Endothelial cell of umbilical vein (primary cell): ENCODE results near the gene PRKAG2. TPM values are rescaled to one million over a fixed set of nuclear protein-coding genes. Genes with fewer than 3 reads are reported as not detected.

Experiments used
- BruUV-seq: library from RNA; stranded (reverse); fragments of 400-500 nt; replicated peaks from 2 replicates; lab custom pipeline; 2021; lab: Mats Ljungman, UMichigan
- CTCF ChIA-PET: fragments of 300-600, 350-600 bp; sonication (Branson Sonifier 250); formaldehyde crosslinking; loops from one replicate; lab custom pipeline; 2021; ENCODE audit warnings: antibody characterized with exemption, inconsistent platforms; lab: Charles Lee
- POLR2A ChIA-PET: fragments of 300-600, 350-600 bp; sonication (Branson Sonifier 250); formaldehyde crosslinking; loops from one replicate; lab custom pipeline; 2021; ENCODE audit warnings: antibody characterized with exemption, inconsistent platforms; lab: Charles Lee
- DNase-seq: peaks from one replicate; pipeline ENCODE4 v3.0.0-alpha.2; 2011; ENCODE audit warnings: low read depth, low spot score
- FAIRE-seq: peaks from 2 replicates; lab custom pipeline; 2011; peaks lifted over from hg19 to GRCh38; lab: Jason Lieb, UNC
- H2AFZ ChIP-seq: 2 replicates; pipeline ENCODE4 v1.6.0; 2012; ENCODE audit warnings: low read depth, low read length, control low read depth, inconsistent platforms
- H3K27ac ChIP-seq: 2 replicates; pipeline ENCODE4 v1.5.1; 2011; ENCODE audit warnings: low read depth, mild to moderate bottlenecking, control low read depth, low read length, moderate library complexity; ENCODE audit not compliant: insufficient read depth
- H3K27me3 ChIP-seq, 2 experiments: 2 replicates each; pipeline versions ENCODE4 v1.6.0 to v1.6.1; 2011; ENCODE audit warnings: low read length in 2 of 2, mixed read lengths in 1 of 2; ENCODE audit not compliant: control insufficient read depth in 2 of 2, insufficient read depth in 2 of 2
- H3K36me3 ChIP-seq, 2 experiments: 2 replicates in 1 of 2; 3 replicates in 1 of 2; pipeline ENCODE4 v1.5.1; 2011; ENCODE audit warnings: low read length in 2 of 2, mild to moderate bottlenecking in 1 of 2, moderate library complexity in 1 of 2; ENCODE audit not compliant: control insufficient read depth in 2 of 2, insufficient read depth in 2 of 2; ENCODE audit errors: extremely low read depth in 1 of 2
- H3K4me1 ChIP-seq: 3 replicates; pipeline ENCODE4 v1.5.1; 2011; ENCODE audit warnings: mild to moderate bottlenecking, low read length; ENCODE audit not compliant: control insufficient read depth, insufficient read depth; ENCODE audit errors: extremely low read depth
- H3K4me2 ChIP-seq: 2 replicates; pipeline ENCODE4 v1.6.1; 2011; ENCODE audit warnings: low read length, control low read depth, mixed read lengths; ENCODE audit not compliant: insufficient read depth
- H3K4me3 ChIP-seq, 3 experiments: fragments of 200-600 bp in 1 of 3; sonication (generic), shearing (Covaris generic) in 1 of 3; replicated peaks in 1 of 3; 2 replicates each; pipeline ENCODE4 v1.5.1; 2011 to 2016; ENCODE audit warnings: control low read depth in 3 of 3, low read length in 3 of 3, mild to moderate bottlenecking in 2 of 3, inconsistent platforms in 1 of 3, low read depth in 1 of 3, moderate library complexity in 1 of 3; ENCODE audit not compliant: insufficient read depth in 1 of 3
- H3K79me2 ChIP-seq: 2 replicates; pipeline ENCODE4 v1.6.0; 2012; ENCODE audit warnings: low read length, inconsistent platforms; ENCODE audit not compliant: control insufficient read depth, insufficient read depth
- H3K9ac ChIP-seq: replicated peaks from 2 replicates; pipeline ENCODE3; 2011; ENCODE audit warnings: low read length, control low read depth; ENCODE audit not compliant: insufficient read depth; ENCODE audit errors: extremely low read depth
- H3K9me1 ChIP-seq: replicated peaks from 3 replicates; pipeline ENCODE4 v1.6.0; 2011; ENCODE audit warnings: mild to moderate bottlenecking, low read length; ENCODE audit not compliant: control insufficient read depth, insufficient read depth; ENCODE audit errors: extremely low read depth
- H3K9me3 ChIP-seq: replicated peaks from 2 replicates; pipeline ENCODE4 v1.5.1; 2012; ENCODE audit warnings: low read length, inconsistent platforms; ENCODE audit not compliant: control insufficient read depth, insufficient read depth
- H4K20me1 ChIP-seq: replicated peaks from 2 replicates; pipeline ENCODE3; 2011; ENCODE audit warnings: mild to moderate bottlenecking, low read length; ENCODE audit not compliant: control insufficient read depth, insufficient read depth; ENCODE audit errors: extremely low read depth
- CTCF ChIP-seq, 2 donors: IDR thresholded peaks; 1 replicate in 1 of 2; 2 replicates in 1 of 2; pipeline ENCODE4 v1.5.1; 2011; ENCODE audit warnings: low read length in 2 of 2, mild to moderate bottlenecking in 2 of 2, moderate library complexity in 2 of 2, control low read depth in 1 of 2, inconsistent platforms in 1 of 2, low read depth in 1 of 2; ENCODE audit not compliant: insufficient read depth in 1 of 2; ENCODE audit errors: extremely low read depth in 1 of 2
- EZH2 ChIP-seq: IDR thresholded peaks from 2 replicates; pipeline ENCODE4 v1.6.1; 2012; ENCODE audit warnings: borderline replicate concordance, low read depth, mild to moderate bottlenecking, moderate library complexity, low read length, inconsistent platforms; ENCODE audit not compliant: severe bottlenecking
- FOS ChIP-seq: IDR thresholded peaks from 2 replicates; pipeline ENCODE4 v1.6.1; 2011; ENCODE audit warnings: mild to moderate bottlenecking, low read length, moderate library complexity, borderline replicate concordance; ENCODE audit not compliant: insufficient read depth
- GATA2 ChIP-seq: IDR thresholded peaks from 2 replicates; pipeline ENCODE4 v1.7.0; 2011; ENCODE audit warnings: low read depth, mild to moderate bottlenecking, moderate library complexity, mixed read lengths, low read length; ENCODE audit not compliant: insufficient read length, insufficient read depth
- JUN ChIP-seq: IDR thresholded peaks from 2 replicates; pipeline ENCODE4 v1.6.1; 2011; ENCODE audit warnings: borderline replicate concordance, low read depth; ENCODE audit not compliant: insufficient read length, insufficient read depth
- POLR2A ChIP-seq: IDR thresholded peaks from 2 replicates; pipeline ENCODE4 v1.6.1; 2012; ENCODE audit warnings: low read depth, mild to moderate bottlenecking, control low read depth, low read length
- POLR2AphosphoS5 ChIP-seq: IDR thresholded peaks from 2 replicates; pipeline ENCODE4 v1.6.1; 2012; ENCODE audit warnings: low read depth, mild to moderate bottlenecking, control low read depth, low read length, moderate library complexity; ENCODE audit not compliant: insufficient read depth
- dilution Hi-C: fragments of 300-500 bp; cut with MboI; formaldehyde crosslinking; loops from one replicate; pipeline ENCODE4 v1.15.0; 2019; ENCODE audit warnings: low sequenced_read_pairs; ENCODE audit not compliant: extremely low pct_ligation_motif_present
- intact Hi-C: fragments of 100-400 bp; cut with micrococcal nuclease; formaldehyde crosslinking; loops from one replicate; pipeline ENCODE4 v1.10.0; 2022
- polyA plus RNA-seq, 4 experiments: library from polyadenylated mRNA; depleted of rRNA in 3 of 4; stranded (reverse) in 3 of 4; unstranded in 1 of 4; fragments of >200 nt; gene quantifications; 2 replicates each; pipeline versions ENCODE4 v1.2.1 to v1.2.3, GENCODE V29; 2011 to 2012; ENCODE audit warnings: missing spikeins in 1 of 4
- total RNA-seq: library from RNA; stranded (reverse); gene quantifications from 2 replicates; pipeline ENCODE4 v1.2.3, GENCODE V29; 2021
- TF ChIP-seq, protein P1 (sequence below): IDR thresholded peaks from 2 replicates; pipeline ENCODE4 v1.6.1; 2011; ENCODE audit not compliant: insufficient read depth, insufficient read length

PRKAG2 gene
- total and polyA plus RNA-seq, 2 donors (not counting 3 experiments of a cell fraction or from before 2014, with no cell fraction given) = 19.3 to 51.5 TPM

- no peak for FAIRE-seq
- Histone ChIP-seq H2AFZ (no peak overlapping the region), H3K4me3 (no peak overlapping the region), H3K4me1 (no peaks in the 10 kb centered on the region), H3K9me1 (no peaks in the 10 kb centered on the region), H3K9ac (no peak overlapping the region), H4K20me1 (no peaks in the 10 kb centered on the region), H3K27me3 (peaks cover 16 to 20% of the 10 kb centered on the region in 2 experiments), H3K27ac (no peak overlapping the region), H3K4me2 (no peak overlapping the region), H3K9me3 (no peaks in the 10 kb centered on the region), H3K79me2 (no peaks in the 10 kb centered on the region), H3K36me3 (no peaks in the 10 kb centered on the region)
- no TSS peak for BruUV-seq
- no peak for DNase-seq
- POLR2A ChIA-PET = no interaction called here
- CTCF ChIA-PET = interaction anchor here (2.0 kb wide), 1 partner anchor 17 kb away, joined by 4 read pairs; no protein-coding TSS in a partner anchor
- dilution Hi-C loops = no loop called here
- intact Hi-C loops = no loop called here
- TF ChIP-seq GATA2 (no peak), EZH2 (no peak), FOS (no peak), POLR2AphosphoS5 (no peak), CTCF (IDR thresholded peaks at IDR 0.05; ENCODE audit: extremely low read depth in 1 of 2, insufficient read depth in 1 of 2, low read depth in 1 of 2, low read length in 2 of 2) (no peak), POLR2A (no peak), JUN (no peak)
- TF ChIP-seq, protein P1, sequence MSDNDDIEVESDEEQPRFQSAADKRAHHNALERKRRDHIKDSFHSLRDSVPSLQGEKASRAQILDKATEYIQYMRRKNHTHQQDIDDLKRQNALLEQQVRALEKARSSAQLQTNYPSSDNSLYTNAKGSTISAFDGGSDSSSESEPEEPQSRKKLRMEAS = no peak
Measured at GRCh38 chr7:151883857-151884256, 6.9 kb upstream of the PRKAG2 start.
